Body of pancreas (tissue), 4 donors: ENCODE data around the gene GSDME.

Source experiments
- POLR2A ChIP-seq, 3 donors: fragments of 450-650 bp; IDR thresholded peaks; one replicate each; pipeline ENCODE4 v1.6.1; 2016; ENCODE audit warnings: antibody characterized with exemption in 3 of 3, mild to moderate bottlenecking in 2 of 3
- TF ChIP-seq, protein P1 (sequence below), 7 experiments: fragments of 450-650 bp in 4 of 7; fragments of 200-600 bp in 3 of 7; sonication (generic) in 3 of 7; IDR thresholded peaks; one replicate each; pipeline ENCODE4 v1.5.1; 2016 to 2019; ENCODE audit warnings: antibody characterized with exemption in 7 of 7

DNA sequence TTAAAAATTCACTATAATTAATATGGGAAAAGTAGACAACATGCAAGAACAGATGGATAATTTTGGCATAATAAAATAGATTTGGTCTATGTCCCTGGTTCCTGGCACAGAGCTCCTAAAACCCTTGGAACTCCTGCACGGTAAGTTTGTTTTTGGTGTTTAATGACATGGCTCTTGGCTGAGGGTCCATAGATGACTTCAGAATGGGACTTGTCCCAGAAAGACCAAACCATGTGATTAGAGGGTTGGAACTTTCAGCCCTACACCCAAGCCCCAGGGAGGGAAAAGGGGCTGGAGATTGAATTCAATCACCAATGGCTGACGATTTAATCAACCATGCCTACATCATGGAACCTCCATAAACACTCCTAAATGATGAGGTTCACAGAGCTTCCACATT is 12.6 kb upstream of the GSDME start:
- TF ChIP-seq, protein P1, sequence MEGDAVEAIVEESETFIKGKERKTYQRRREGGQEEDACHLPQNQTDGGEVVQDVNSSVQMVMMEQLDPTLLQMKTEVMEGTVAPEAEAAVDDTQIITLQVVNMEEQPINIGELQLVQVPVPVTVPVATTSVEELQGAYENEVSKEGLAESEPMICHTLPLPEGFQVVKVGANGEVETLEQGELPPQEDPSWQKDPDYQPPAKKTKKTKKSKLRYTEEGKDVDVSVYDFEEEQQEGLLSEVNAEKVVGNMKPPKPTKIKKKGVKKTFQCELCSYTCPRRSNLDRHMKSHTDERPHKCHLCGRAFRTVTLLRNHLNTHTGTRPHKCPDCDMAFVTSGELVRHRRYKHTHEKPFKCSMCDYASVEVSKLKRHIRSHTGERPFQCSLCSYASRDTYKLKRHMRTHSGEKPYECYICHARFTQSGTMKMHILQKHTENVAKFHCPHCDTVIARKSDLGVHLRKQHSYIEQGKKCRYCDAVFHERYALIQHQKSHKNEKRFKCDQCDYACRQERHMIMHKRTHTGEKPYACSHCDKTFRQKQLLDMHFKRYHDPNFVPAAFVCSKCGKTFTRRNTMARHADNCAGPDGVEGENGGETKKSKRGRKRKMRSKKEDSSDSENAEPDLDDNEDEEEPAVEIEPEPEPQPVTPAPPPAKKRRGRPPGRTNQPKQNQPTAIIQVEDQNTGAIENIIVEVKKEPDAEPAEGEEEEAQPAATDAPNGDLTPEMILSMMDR (IDR thresholded peaks at IDR 0.05), result no peak
- no peak for TF ChIP-seq POLR2A (IDR thresholded peaks at IDR 0.05)
